NCI-H1930 (cell line): ENCODE data around the gene MON1B.

ENCODE experiments used
- DNase-seq, 2 experiments: peaks; one replicate each; lab custom pipeline; 2025; lab: John Stamatoyannopoulos, UW

MON1B gene

GRCh38 chr16:77246150-77246549, 55.2 kb downstream of the MON1B start:
- no peak for DNase-seq

GRCh38 chr16:77250400-77250799, 59.4 kb downstream of the MON1B start:
- no peak for DNase-seq
